RPMI7951 (cell line): Measurements from ENCODE around the gene LTB. TPM values are rescaled to one million over a fixed set of nuclear protein-coding genes. Genes with fewer than 3 reads are reported as not detected.
"Not testable (repeated sequence)": the region's sequence is repeated elsewhere in the genome, so short reads cannot be mapped to it uniquely, and the experiment has no call there.

Experiments used
- DNase-seq: peaks from one replicate; pipeline ENCODE4 v3.0.0-alpha.2; 2012; ENCODE audit warnings: low read depth
- total RNA-seq: library from RNA; depleted of rRNA; stranded (reverse); fragments of >200 nt; shearing (Covaris generic); gene quantifications from 2 replicates; pipeline ENCODE4 v1.2.3, GENCODE V29; 2014

LTB gene
- total RNA-seq, 1 experiment from 2014 or later: not detected

GRCh38 chr6:31609519-31610406 is 27.5 kb upstream of the LTB start:
- DNase-seq: no peak

GRCh38 chr6:31607317-31607716 is 25.1 kb upstream of the LTB start:
- DNase-seq: no peak

DNA sequence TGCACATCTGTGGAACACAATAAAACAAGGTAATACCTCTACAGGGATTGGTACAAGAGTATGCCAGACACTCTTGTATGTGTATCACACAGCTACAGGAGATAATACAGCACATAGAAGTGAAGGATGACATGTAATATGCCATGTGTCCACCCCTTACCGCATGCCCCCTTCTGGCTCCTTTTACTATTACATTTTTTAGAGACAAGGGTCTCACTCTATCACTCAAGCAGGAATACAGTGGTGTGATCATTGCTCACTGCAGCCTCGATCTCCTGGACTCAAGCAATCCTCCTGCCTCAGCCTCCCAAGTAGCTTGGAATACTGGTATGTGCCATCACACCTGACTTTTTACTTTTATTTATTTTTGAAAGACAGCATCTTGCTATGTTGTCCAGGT is 14.8 kb upstream of the LTB start:
- DNase-seq: peak; percentile 56

- DNase-seq: no peak
Observed at GRCh38 chr6:31592396-31592771, 10.2 kb upstream of the LTB start.

- DNase-seq: not testable (repeated sequence)
Observed at GRCh38 chr6:31590691-31591090, 8.5 kb upstream of the LTB start.

- peak; percentile 30 for DNase-seq
Observed at GRCh38 chr6:31588871-31589650, 6.8 kb upstream of the LTB start.

GRCh38 chr6:31587791-31588777 is 5.9 kb upstream of the LTB start:
- DNase-seq: no peak

DNA sequence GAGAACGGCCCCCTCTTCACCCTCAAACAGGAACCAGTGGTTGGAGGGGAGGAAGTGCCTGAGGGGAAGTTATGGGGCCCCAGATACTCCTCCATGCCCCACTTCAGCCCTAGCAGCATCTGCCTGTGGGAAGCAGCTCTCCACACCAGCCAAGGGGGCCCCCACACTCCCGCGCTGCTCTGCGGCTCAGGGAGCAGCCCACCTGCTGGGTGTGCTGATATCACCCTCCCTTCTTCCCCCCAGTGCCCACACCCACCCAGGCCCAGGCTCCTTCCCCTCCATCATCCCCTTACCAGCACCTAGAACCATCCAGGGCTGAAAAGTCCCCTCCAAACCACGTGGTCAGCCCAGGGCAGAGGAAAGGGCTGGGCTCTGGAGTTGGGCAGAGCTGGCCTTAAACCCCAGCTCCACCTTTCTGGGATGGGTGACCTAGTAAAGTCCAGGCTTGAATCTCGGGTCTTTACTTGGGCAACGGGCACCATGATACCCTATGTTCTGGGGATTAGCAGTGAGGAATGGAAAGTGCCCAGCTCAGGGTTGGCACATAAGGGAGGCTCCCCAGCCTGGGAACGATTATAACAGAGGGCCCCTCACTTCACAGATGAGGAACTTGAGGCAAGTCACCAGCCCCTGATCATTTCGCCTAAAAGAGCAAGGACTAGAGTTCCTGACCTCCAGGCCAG is 4.5 kb upstream of the LTB start:
- DNase-seq: no peak

DNA sequence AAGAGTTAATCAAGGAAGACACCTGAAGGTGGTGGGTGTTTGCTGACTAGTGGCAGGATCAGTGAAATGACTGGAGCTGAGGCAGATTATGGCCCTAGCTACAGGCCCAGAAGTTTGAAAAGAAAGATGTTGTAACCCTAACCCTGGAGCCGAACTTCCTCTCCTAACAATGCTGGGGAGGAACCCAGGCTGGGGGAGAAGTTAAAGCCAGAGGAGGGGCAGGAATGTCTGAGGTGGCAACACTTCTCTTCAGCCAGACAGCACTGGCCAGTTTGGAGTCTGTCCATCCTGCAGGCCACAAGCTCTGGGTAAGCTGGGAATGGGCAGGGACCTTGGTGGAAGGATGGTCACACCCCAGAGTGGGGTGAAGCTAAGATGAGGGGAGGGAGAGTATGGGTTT is 3.8 kb upstream of the LTB start, which contains the start of gene LST1:
LST1 (plus strand) TSS at position 270 of the 400 bp plus-strand sequence. CDS start 1,023 bp downstream, outside the sequence.
- DNase-seq: no peak

DNA sequence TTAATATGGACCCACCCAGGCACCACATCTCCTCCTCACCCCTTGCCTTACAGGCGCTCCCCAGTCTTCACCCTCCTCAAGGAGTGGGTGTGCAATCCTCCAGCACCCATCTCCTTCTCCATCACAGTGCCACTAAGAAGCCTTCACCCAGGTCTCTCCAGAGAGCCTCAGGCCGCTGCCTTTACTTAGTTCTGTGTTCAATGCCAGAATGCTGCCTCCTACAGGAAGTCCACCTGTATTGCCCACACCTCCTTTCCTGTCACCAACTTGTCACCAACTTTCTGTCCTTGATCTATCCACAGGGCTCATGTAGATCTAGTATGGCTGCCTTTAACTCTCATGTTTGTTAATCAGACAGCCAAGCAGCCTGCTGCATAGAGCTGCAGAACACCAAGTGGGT is 3.3 kb upstream of the LTB start:
- no peak for DNase-seq

DNA sequence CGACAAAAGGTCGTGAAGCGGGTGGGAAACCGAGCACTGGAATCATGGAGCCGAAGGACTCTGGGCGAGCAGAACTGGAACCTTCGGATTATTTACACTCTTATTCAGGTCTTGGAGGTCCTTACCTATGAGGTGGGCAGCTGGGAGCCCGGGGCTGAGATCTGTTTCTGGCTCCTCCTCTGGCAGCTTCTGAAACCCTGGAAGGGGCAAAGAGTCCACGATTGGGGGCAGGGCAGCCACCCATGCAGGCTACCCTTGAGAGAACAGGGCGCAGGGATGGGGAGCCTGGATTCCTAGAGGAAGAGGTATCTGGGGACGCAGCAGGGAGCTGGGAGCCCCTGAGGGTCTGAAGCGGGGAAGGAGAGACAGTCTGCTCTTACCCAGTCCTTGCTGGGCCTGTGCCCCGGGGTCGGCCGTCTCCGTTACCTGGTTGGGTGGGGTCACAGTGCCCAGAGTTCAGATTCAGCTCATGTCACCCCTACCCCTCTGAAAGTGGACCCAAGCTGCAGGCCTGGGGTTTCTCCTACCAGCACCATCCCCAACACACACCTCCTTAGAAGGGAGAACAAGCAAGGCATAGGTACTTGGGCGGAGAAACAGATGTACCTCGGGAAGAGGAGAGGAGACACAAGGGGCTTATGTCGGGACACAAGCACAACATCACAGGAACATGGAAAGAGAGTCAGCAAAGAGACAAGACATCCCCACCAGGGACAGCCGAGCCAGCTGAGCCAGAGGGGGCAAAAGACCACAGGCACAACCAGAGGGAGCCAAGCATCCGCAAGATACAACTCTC is 592 bp downstream of the LTB start:
- DNase-seq: no peak

DNA sequence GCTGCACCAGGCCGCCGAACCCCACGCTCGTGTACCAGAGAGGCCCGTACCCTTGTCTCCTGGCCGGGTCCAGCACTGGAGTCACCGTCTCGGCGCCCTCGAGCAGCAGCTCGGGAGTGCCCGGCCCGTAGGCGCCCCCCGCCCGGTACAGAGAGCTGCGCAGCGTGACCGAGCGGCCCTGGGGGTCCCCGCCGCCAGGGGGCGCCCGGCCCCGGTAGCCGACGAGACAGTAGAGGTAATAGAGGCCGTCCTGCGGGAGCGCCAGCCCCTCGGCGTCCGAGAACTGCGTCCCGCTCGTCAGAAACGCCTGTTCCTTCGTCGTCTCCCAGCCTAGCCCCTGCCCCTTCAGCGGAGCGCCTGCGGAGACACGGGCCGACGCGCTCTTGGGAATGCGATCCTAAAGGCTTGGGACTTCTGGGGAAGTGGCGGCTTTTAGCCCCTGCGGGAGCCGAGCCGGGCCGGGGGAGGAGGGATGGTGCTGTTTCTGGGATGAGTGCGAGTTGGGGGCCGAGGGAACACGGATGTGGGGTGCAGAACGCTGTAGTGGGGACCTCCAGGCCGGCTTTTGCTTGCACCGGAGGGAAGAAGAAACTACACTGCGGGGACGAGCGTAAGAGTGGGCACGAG is 1.3 kb downstream of the LTB start:
- peak; percentile 78 for DNase-seq

DNA sequence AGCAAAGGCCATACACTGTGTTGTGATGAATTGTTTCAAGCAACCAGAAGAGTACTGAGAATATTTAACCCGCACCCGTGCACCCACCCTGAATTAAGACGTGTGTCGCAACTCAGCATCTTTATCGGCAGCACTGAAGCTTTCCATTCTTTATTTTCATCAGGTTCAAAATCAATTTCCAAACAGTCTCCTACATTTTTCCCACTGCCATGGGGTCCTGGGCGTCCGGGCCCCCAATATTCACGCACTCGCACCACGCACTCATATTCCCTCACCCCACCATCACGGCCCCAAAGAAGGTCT is 1.8 kb downstream of the LTB start:
- DNase-seq: no peak

GRCh38 chr6:31579546-31580437 is 2.4 kb downstream of the LTB start:
- no peak for DNase-seq

- DNase-seq: no peak
Observed at GRCh38 chr6:31579119-31579505, 3.1 kb downstream of the LTB start.

GRCh38 chr6:31578184-31579118 is 3.8 kb downstream of the LTB start:
- peak; percentile 32 for DNase-seq

DNA sequence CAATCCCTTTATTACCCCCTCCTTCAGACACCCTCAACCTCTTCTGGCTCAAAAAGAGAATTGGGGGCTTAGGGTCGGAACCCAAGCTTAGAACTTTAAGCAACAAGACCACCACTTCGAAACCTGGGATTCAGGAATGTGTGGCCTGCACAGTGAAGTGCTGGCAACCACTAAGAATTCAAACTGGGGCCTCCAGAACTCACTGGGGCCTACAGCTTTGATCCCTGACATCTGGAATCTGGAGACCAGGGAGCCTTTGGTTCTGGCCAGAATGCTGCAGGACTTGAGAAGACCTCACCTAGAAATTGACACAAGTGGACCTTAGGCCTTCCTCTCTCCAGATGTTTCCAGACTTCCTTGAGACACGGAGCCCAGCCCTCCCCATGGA is 4.7 kb downstream of the LTB start:
- no peak for DNase-seq
